HEK293 (cell line): ENCODE data around the gene FAM171A2.

Source experiments
- BCL11A ChIP-seq: fragments of 450-650 bp; formaldehyde crosslinking; IDR thresholded peaks from 2 replicates; pipeline ENCODE4 v1.5.1; 2016; ENCODE audit warnings: low read depth, missing biosample characterization, missing genetic modification characterization
- GLIS2 ChIP-seq: fragments of 450-650 bp; formaldehyde crosslinking; IDR thresholded peaks from 2 replicates; pipeline ENCODE4 v1.5.1; 2016; ENCODE audit warnings: missing biosample characterization, missing genetic modification characterization
- HOXC10 ChIP-seq: sonication (generic); formaldehyde crosslinking; IDR thresholded peaks from 2 replicates; pipeline ENCODE4 v1.8.1; 2023; ENCODE audit warnings: mild to moderate bottlenecking, missing genetic modification reagents
- KLF1 ChIP-seq: fragments of 450-650 bp; formaldehyde crosslinking; IDR thresholded peaks from 2 replicates; pipeline ENCODE4 v1.5.1; 2016; ENCODE audit warnings: missing biosample characterization, missing genetic modification characterization
- KLF9 ChIP-seq: fragments of 450-650 bp; formaldehyde crosslinking; IDR thresholded peaks from 2 replicates; pipeline ENCODE4 v1.5.1; 2016; ENCODE audit warnings: missing biosample characterization, missing genetic modification characterization, low read depth
- MEIS1 ChIP-seq: sonication (generic); formaldehyde crosslinking; IDR thresholded peaks from 2 replicates; pipeline ENCODE4 v1.8.1; 2022; ENCODE audit warnings: missing genetic modification reagents, mild to moderate bottlenecking, borderline replicate concordance
- PATZ1 ChIP-seq: fragments of 450-650 bp; formaldehyde crosslinking; IDR thresholded peaks from 2 replicates; pipeline ENCODE4 v1.5.1; 2016; ENCODE audit warnings: missing biosample characterization, missing genetic modification characterization
- RBAK ChIP-seq: fragments of 450-650 bp; formaldehyde crosslinking; IDR thresholded peaks from 2 replicates; pipeline ENCODE4 v1.5.1; 2016; ENCODE audit warnings: missing biosample characterization, missing genetic modification characterization
- SCRT2 ChIP-seq: fragments of 450-650 bp; formaldehyde crosslinking; IDR thresholded peaks from 2 replicates; pipeline ENCODE4 v1.5.1; 2016; ENCODE audit warnings: missing biosample characterization, missing genetic modification characterization
- TCF7L2 ChIP-seq: IDR thresholded peaks from 2 replicates; pipeline ENCODE4 v1.6.1; 2011; ENCODE audit warnings: low read depth, mild to moderate bottlenecking, inconsistent platforms, low read length, moderate library complexity, borderline replicate concordance
- YY1 ChIP-seq: fragments of 450-650 bp; formaldehyde crosslinking; IDR thresholded peaks from 2 replicates; pipeline ENCODE4 v1.5.1; 2018; ENCODE audit warnings: missing biosample characterization, missing genetic modification characterization
- ZBTB10 ChIP-seq: fragments of 450-650 bp; formaldehyde crosslinking; IDR thresholded peaks from 2 replicates; pipeline ENCODE4 v1.5.1; 2016; ENCODE audit warnings: missing biosample characterization, missing genetic modification characterization
- ZBTB20 ChIP-seq: fragments of 450-650 bp; formaldehyde crosslinking; IDR thresholded peaks from 2 replicates; pipeline ENCODE4 v1.5.1; 2016; ENCODE audit warnings: missing biosample characterization, missing genetic modification characterization
- ZEB2 ChIP-seq: fragments of 450-650 bp; formaldehyde crosslinking; IDR thresholded peaks from 2 replicates; pipeline ENCODE4 v1.5.1; 2016; ENCODE audit warnings: missing biosample characterization, missing genetic modification characterization
- ZNF10 ChIP-seq: fragments of 450-650 bp; formaldehyde crosslinking; IDR thresholded peaks from 2 replicates; pipeline ENCODE4 v1.5.1; 2017; ENCODE audit warnings: missing biosample characterization, missing genetic modification characterization
- ZNF121 ChIP-seq: fragments of 450-650 bp; formaldehyde crosslinking; IDR thresholded peaks from 2 replicates; pipeline ENCODE4 v1.5.1; 2016; ENCODE audit warnings: missing biosample characterization, missing genetic modification characterization
- ZNF148 ChIP-seq: fragments of 450-650 bp; formaldehyde crosslinking; IDR thresholded peaks from 2 replicates; pipeline ENCODE4 v1.5.0; 2017; ENCODE audit warnings: missing biosample characterization, missing genetic modification characterization, borderline replicate concordance
- ZNF18 ChIP-seq: fragments of 450-650 bp; formaldehyde crosslinking; IDR thresholded peaks from 2 replicates; pipeline ENCODE4 v1.5.1; 2016; ENCODE audit warnings: missing biosample characterization, missing genetic modification characterization
- ZNF335 ChIP-seq: fragments of 450-650 bp; formaldehyde crosslinking; conservative IDR thresholded peaks from 2 replicates; pipeline ENCODE4 v1.5.1; 2016; ENCODE audit warnings: missing biosample characterization, missing genetic modification characterization
- ZNF341 ChIP-seq: fragments of 450-650 bp; formaldehyde crosslinking; IDR thresholded peaks from 2 replicates; pipeline ENCODE4; 2016; ENCODE audit warnings: low read depth, missing biosample characterization, missing genetic modification characterization
- ZNF629 ChIP-seq: fragments of 450-650 bp; formaldehyde crosslinking; IDR thresholded peaks from 2 replicates; pipeline ENCODE4 v1.5.1; 2017; ENCODE audit warnings: missing biosample characterization, missing genetic modification characterization
- ZNF707 ChIP-seq: fragments of 450-650 bp; formaldehyde crosslinking; IDR thresholded peaks from 2 replicates; pipeline ENCODE4 v1.5.1; 2016; ENCODE audit warnings: missing biosample characterization, missing genetic modification characterization

The FAM171A2 gene

GRCh38 chr17:44307387-44308186, 56.1 kb downstream of the FAM171A2 start (continued):
- TF ChIP-seq ZBTB10 (tag by site-specific recombination) (peak; percentile 20; the same call in 1 of the 2 replicates), ZNF629 (tag by site-specific recombination) (no peak), ZNF707 (tag by site-specific recombination) (peak; percentile 85), GLIS2 (tag by site-specific recombination) (peak; percentile 33), ZNF341 (tag by site-specific recombination) (peak; percentile 9; the same call in 1 of the 2 replicates), MEIS1 (CRISPR knock-in tag) (no peak), HOXC10 (no peak), PATZ1 (tag by site-specific recombination) (peak; percentile 11), RBAK (tag by site-specific recombination) (no peak), YY1 (no peak), SCRT2 (no peak), ZNF335 (tag by site-specific recombination) (peak; percentile 69), BCL11A (tag by site-specific recombination) (no peak), ZNF121 (no peak), TCF7L2 (no peak), KLF1 (tag by site-specific recombination) (peak; percentile 24; the same call in 1 of the 2 replicates), ZBTB20 (tag by site-specific recombination) (no peak), ZEB2 (no peak), ZNF148 (no peak), ZNF10 (tag by site-specific recombination) (0 out of 2 replicates have a peak, but pooled peaks have one; percentile 39), ZNF18 (no peak), KLF9 (0 out of 2 replicates have a peak, but pooled peaks have one; percentile 16)
